ENCODE data around the gene ZBTB44.

- TF ChIP-seq CTCF (IDR thresholded peaks at IDR 0.05) (no peak), POLR2A (IDR thresholded peaks at IDR 0.05) (no peak)
Observed at GRCh38 chr11:130249371-130249770, 65.3 kb downstream of the ZBTB44 start.
